H1 (cell line): ENCODE measurements around the gene MAPK9. TPM values are rescaled to one million over a fixed set of nuclear protein-coding genes. Genes with fewer than 3 reads are reported as not detected.

ENCODE experiments used
- CTCF ChIA-PET: fragments of 300-600 bp; sonication (Branson Sonifier 250); formaldehyde crosslinking; loops from one replicate; lab custom pipeline; 2021; ENCODE audit not compliant: partially characterized antibody; lab: Charles Lee
- POLR2A ChIA-PET: fragments of 300-600 bp; sonication (Branson Sonifier 250); formaldehyde crosslinking; loops from one replicate; lab custom pipeline; 2021; ENCODE audit warnings: inconsistent platforms; ENCODE audit not compliant: partially characterized antibody; lab: Charles Lee
- DNase-seq, 2 experiments: peaks; one replicate each; pipeline versions ENCODE4 v3.0.0 to v3.0.0-alpha.2; 2010 to 2022; ENCODE audit warnings: low spot score in 2 of 2, low read depth in 1 of 2, mixed read lengths in 1 of 2
- FAIRE-seq: peaks from 2 replicates; lab custom pipeline; 2011; peaks lifted over from hg19 to GRCh38; lab: Jason Lieb, UNC
- H2AFZ ChIP-seq: 2 replicates; pipeline ENCODE4 v1.8.1; 2012; ENCODE audit warnings: low read length, inconsistent platforms
- H2AK5ac ChIP-seq: 2 replicates; pipeline ENCODE4 v1.6.1; 2013; ENCODE audit warnings: low read depth, low read length
- H2BK120ac ChIP-seq: replicated peaks from 2 replicates; pipeline ENCODE3; 2013; ENCODE audit warnings: low read depth, low read length, inconsistent platforms
- H2BK12ac ChIP-seq: 2 replicates; pipeline ENCODE4 v1.6.1; 2013; ENCODE audit warnings: low read depth, low read length
- H2BK15ac ChIP-seq: 2 replicates; pipeline ENCODE4 v1.6.1; 2013; ENCODE audit warnings: low read length
- H2BK20ac ChIP-seq: 2 replicates; pipeline ENCODE4 v1.6.1; 2013; ENCODE audit warnings: low read length
- H2BK5ac ChIP-seq: 2 replicates; pipeline ENCODE4 v1.6.1; 2013; ENCODE audit warnings: low read depth, low read length
- H3K14ac ChIP-seq: 2 replicates; pipeline ENCODE4 v1.6.1; 2013; ENCODE audit warnings: inconsistent platforms; ENCODE audit not compliant: insufficient read length
- H3K18ac ChIP-seq: 2 replicates; pipeline ENCODE4 v1.6.1; 2013; ENCODE audit warnings: low read length; ENCODE audit errors: extremely low read depth
- H3K23ac ChIP-seq: 2 replicates; pipeline ENCODE4 v1.6.1; 2013; ENCODE audit warnings: inconsistent platforms; ENCODE audit not compliant: insufficient read length
- H3K23me2 ChIP-seq: 2 replicates; pipeline ENCODE4 v1.6.1; 2013; ENCODE audit warnings: low read depth, low read length
- H3K27ac ChIP-seq: 2 replicates; pipeline ENCODE4 v1.6.1; 2011; ENCODE audit warnings: low read depth, low read length, inconsistent platforms
- H3K27me3 ChIP-seq, 4 experiments: replicated peaks in 1 of 4; 1 replicate in 1 of 4; 2 replicates in 3 of 4; pipeline versions ENCODE4 v1.6.1 to v1.8.1; 2011 to 2013; ENCODE audit warnings: low read length in 3 of 4, mild to moderate bottlenecking in 3 of 4, inconsistent platforms in 2 of 4, mixed read lengths in 2 of 4, moderate library complexity in 1 of 4; ENCODE audit not compliant: control insufficient read depth in 3 of 4, insufficient read depth in 3 of 4; ENCODE audit errors: extremely low read depth in 1 of 4
- H3K36me3 ChIP-seq, 4 experiments: 2 replicates each; pipeline versions ENCODE4 v1.6.1 to v1.8.1; 2011 to 2013; ENCODE audit warnings: mild to moderate bottlenecking in 4 of 4, low read length in 3 of 4, moderate library complexity in 2 of 4, control low read depth in 1 of 4, inconsistent platforms in 1 of 4; ENCODE audit not compliant: insufficient read depth in 4 of 4, control insufficient read depth in 2 of 4
- H3K4ac ChIP-seq: replicated peaks from 2 replicates; pipeline ENCODE3; 2013; ENCODE audit warnings: low read length, low read depth, mixed read lengths, inconsistent platforms; ENCODE audit not compliant: insufficient read length
- H3K4me1 ChIP-seq, 4 experiments: replicated peaks in 1 of 4; 1 replicate in 1 of 4; 2 replicates in 3 of 4; pipeline versions ENCODE4 v1.6.1 to v1.8.1; 2011 to 2013; ENCODE audit warnings: low read length in 3 of 4, inconsistent platforms in 2 of 4, mixed read lengths in 1 of 4; ENCODE audit not compliant: insufficient read depth in 4 of 4, control insufficient read depth in 3 of 4
- H3K4me2 ChIP-seq, 2 experiments: 2 replicates each; pipeline versions ENCODE4 v1.6.1 to v1.8.1; 2011 to 2013; ENCODE audit warnings: low read depth in 2 of 2, low read length in 2 of 2, control low read depth in 1 of 2, inconsistent platforms in 1 of 2, mild to moderate bottlenecking in 1 of 2; ENCODE audit not compliant: insufficient read depth in 1 of 2
- H3K4me3 ChIP-seq, 4 experiments: fragments of 200-600, 300-600 bp in 1 of 4; sonication (generic), shearing (Covaris generic), sonication (Bioruptor Twin) in 1 of 4; 2 replicates each; pipeline versions ENCODE4 v1.5.1 to v1.8.1; 2011 to 2016; ENCODE audit warnings: low read length in 4 of 4, low read depth in 3 of 4, control low read depth in 2 of 4, inconsistent platforms in 2 of 4, mild to moderate bottlenecking in 2 of 4, mixed read lengths in 1 of 4, moderate library complexity in 1 of 4; ENCODE audit not compliant: insufficient read depth in 2 of 4; ENCODE audit errors: extremely low read depth in 1 of 4
- H3K56ac ChIP-seq: replicated peaks from 2 replicates; pipeline ENCODE3; 2013; ENCODE audit warnings: low read depth, mild to moderate bottlenecking, mixed read lengths, low read length, inconsistent platforms; ENCODE audit not compliant: insufficient read length
- H3K79me1 ChIP-seq: 2 replicates; pipeline ENCODE4 v1.6.1; 2013; ENCODE audit warnings: low read depth, low read length, control low read depth
- H3K79me2 ChIP-seq, 2 experiments: 2 replicates each; pipeline versions ENCODE4 v1.6.1 to v1.8.1; 2012 to 2013; ENCODE audit warnings: low read length in 2 of 2, mild to moderate bottlenecking in 2 of 2, inconsistent platforms in 1 of 2; ENCODE audit not compliant: insufficient read depth in 2 of 2, control insufficient read depth in 1 of 2
- H3K9ac ChIP-seq, 4 experiments: replicated peaks in 1 of 4; 1 replicate in 1 of 4; 2 replicates in 3 of 4; pipeline versions ENCODE4 v1.6.1 to v1.8.1; 2011 to 2013; ENCODE audit warnings: low read depth in 3 of 4, low read length in 3 of 4, control low read depth in 2 of 4, mild to moderate bottlenecking in 2 of 4, moderate library complexity in 2 of 4, inconsistent platforms in 1 of 4; ENCODE audit errors: extremely low read depth in 1 of 4
- H3K9me3 ChIP-seq, 2 experiments: 2 replicates each; pipeline versions ENCODE4 v1.6.1 to v1.8.1; 2012 to 2013; ENCODE audit warnings: mild to moderate bottlenecking in 2 of 2, moderate library complexity in 2 of 2, control low read depth in 1 of 2, inconsistent platforms in 1 of 2, low read depth in 1 of 2, low read length in 1 of 2, mixed read lengths in 1 of 2; ENCODE audit not compliant: insufficient read depth in 2 of 2
- H4K20me1 ChIP-seq, 2 experiments: replicated peaks in 1 of 2; 2 replicates each; pipeline versions ENCODE3 to v1.8.1; 2011 to 2013; ENCODE audit warnings: inconsistent platforms in 2 of 2, low read length in 2 of 2, mild to moderate bottlenecking in 1 of 2; ENCODE audit not compliant: insufficient read depth in 2 of 2, control insufficient read depth in 1 of 2
- H4K5ac ChIP-seq: 2 replicates; pipeline ENCODE4 v1.6.1; 2013; ENCODE audit warnings: low read length, low read depth, mixed read lengths, inconsistent platforms; ENCODE audit not compliant: insufficient read length
- H4K8ac ChIP-seq: 2 replicates; pipeline ENCODE4 v1.8.0; 2013; ENCODE audit warnings: mild to moderate bottlenecking, moderate library complexity, low read length, inconsistent platforms; ENCODE audit not compliant: insufficient read depth; ENCODE audit errors: extremely low read depth
- H4K91ac ChIP-seq: replicated peaks from 2 replicates; pipeline ENCODE3; 2013; ENCODE audit warnings: low read length, mixed read lengths, inconsistent platforms; ENCODE audit not compliant: insufficient read length
- KDM4A ChIP-seq: IDR thresholded peaks from one replicate; pipeline ENCODE4 v1.7.1; 2012; ENCODE audit warnings: low read depth, mild to moderate bottlenecking, moderate library complexity, low read length, inconsistent platforms; ENCODE audit not compliant: severe bottlenecking
- SIRT6 ChIP-seq: IDR thresholded peaks from one replicate; pipeline ENCODE4 v1.7.1; 2012; ENCODE audit warnings: low read length, inconsistent platforms
- WGBS, 2 experiments: shearing (Covaris generic) in 1 of 2; methylation state at CpG; one replicate each; pipeline versions ENCODE4 v1.1.6 to v1.1.7; 2013 to 2015; ENCODE audit warnings: low lambda C conversion rate in 2 of 2, mixed read lengths in 2 of 2, inconsistent platforms in 1 of 2, low coverage in 1 of 2, missing lambda C conversion rate in 1 of 2; ENCODE audit not compliant: insufficient replicate concordance in 2 of 2, insufficient coverage in 1 of 2, insufficient read length in 1 of 2; ENCODE audit errors: extremely low coverage in 1 of 2, missing lambda C conversion rate in 1 of 2; 5-methylcytosine and 5-hydroxymethylcytosine counted together
- polyA plus RNA-seq, 7 experiments: library from polyadenylated mRNA; depleted of rRNA in 3 of 7; stranded (reverse) in 5 of 7; unstranded in 2 of 7; fragments of >200 nt in 5 of 7; fragments of 200-250 nt in 2 of 7; gene quantifications; 1 replicate in 5 of 7; 2 replicates in 1 of 7; 4 replicates in 1 of 7; pipeline versions ENCODE4 v1.2.1 to v1.2.3, GENCODE V29; 2011 to 2013; ENCODE audit warnings: missing spikeins in 2 of 7, mixed read lengths in 2 of 7
- total RNA-seq: library from RNA; stranded (reverse); fragmentation: NEBNext Ultra II Directional; extraction: Animal tissue kit (Norgen Biotek cat#: 25700); gene quantifications from 2 replicates; pipeline ENCODE4 v1.2.1, GENCODE V29; 2021
- TF ChIP-seq, protein P1 (sequence below): IDR thresholded peaks from 2 replicates; pipeline ENCODE4 v1.6.1; 2012; ENCODE audit warnings: inconsistent platforms
- TF ChIP-seq, protein P2 (sequence below): IDR thresholded peaks from 2 replicates; pipeline ENCODE4 v1.6.1; 2012; ENCODE audit warnings: inconsistent platforms

The MAPK9 gene
- total and polyA plus RNA-seq, 2 of the 8 experiments (the other 6 are each of a cell fraction or from before 2014, with no cell fraction given), result 22.3 to 43.7 TPM

DNA sequence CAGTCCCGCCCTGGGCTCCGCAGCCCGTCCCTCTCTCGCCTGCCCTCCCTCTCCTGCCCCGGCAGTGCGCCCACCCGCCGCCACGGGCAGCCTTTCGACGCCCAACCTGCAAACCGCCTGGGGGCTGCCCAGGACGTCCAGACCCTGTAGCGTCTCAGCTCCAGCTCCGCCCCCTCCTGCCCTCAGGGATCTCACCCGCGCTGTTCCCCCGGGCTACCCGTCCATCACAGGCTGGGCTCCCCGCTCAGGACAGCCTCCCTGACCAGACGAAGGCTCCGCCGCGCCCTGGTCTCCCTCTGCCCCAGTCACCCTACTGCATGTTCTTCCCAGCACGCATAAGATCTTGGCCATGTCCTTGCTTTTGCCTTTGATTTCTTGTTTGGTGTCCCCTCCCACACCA, 84.3 kb downstream of the MAPK9 start:
- Histone ChIP-seq H3K4me3 (peak overlapping the region in 1 of 4 experiments; percentile 57; a peak in 2 of 8 replicates), H3K27me3 (peaks cover 8 to 31% (median 21%) of the 10 kb centered on the region in 4 experiments; a peak in 6 of 7 replicates), H3K4ac (no peak overlapping the region), H2BK20ac (no peak overlapping the region), H4K5ac (no peak overlapping the region), H3K36me3 (no peaks in the 10 kb centered on the region), H3K56ac (no peak overlapping the region), H3K4me2 (peak overlapping the region; percentile 47 to 71), H4K20me1 (peaks cover 0 to 5% of the 10 kb centered on the region in 2 experiments), H3K23me2 (peaks cover 4% of the 10 kb centered on the region; the same call in 1 of the 2 replicates), H3K14ac (no peak overlapping the region), H2BK12ac (no peak overlapping the region), H3K4me1 (peaks cover 0 to 8% (median 4%) of the 10 kb centered on the region in 4 experiments; a peak in 4 of 7 replicates), H3K18ac (no peak overlapping the region), H3K79me1 (no peaks in the 10 kb centered on the region), H4K8ac (peak overlapping the region; percentile 76), H2BK120ac (no peak overlapping the region), H2BK5ac (no peak overlapping the region), H3K27ac (no peak overlapping the region), H3K79me2 (no peaks in the 10 kb centered on the region), H3K9ac (no peak overlapping the region), H3K23ac (no peak overlapping the region), H2AFZ (no peak overlapping the region), H3K9me3 (no peaks in the 10 kb centered on the region), H2BK15ac (peak overlapping the region; percentile 72; the same call in 1 of the 2 replicates), H2AK5ac (no peak overlapping the region), H4K91ac (peak overlapping the region; percentile 3)
- TF ChIP-seq, protein P1, sequence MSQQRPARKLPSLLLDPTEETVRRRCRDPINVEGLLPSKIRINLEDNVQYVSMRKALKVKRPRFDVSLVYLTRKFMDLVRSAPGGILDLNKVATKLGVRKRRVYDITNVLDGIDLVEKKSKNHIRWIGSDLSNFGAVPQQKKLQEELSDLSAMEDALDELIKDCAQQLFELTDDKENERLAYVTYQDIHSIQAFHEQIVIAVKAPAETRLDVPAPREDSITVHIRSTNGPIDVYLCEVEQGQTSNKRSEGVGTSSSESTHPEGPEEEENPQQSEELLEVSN, result 0 out of 2 replicates have a peak, but pooled peaks have one; percentile 51
- TF ChIP-seq, protein P2, sequence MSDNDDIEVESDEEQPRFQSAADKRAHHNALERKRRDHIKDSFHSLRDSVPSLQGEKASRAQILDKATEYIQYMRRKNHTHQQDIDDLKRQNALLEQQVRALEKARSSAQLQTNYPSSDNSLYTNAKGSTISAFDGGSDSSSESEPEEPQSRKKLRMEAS, result peak; percentile 23; the same call in 1 of the 2 replicates
- TF ChIP-seq KDM4A (peak; percentile 23), SIRT6 (no peak)
- WGBS, 2 experiments, result 30% methylated on average over 19 of the region's 25 CpGs; no CpG with 5 or more reads in 1 of the 2 experiments
- no peak for FAIRE-seq
- peak in 1 of 2 experiments; percentile 59 for DNase-seq
- ChIA-PET POLR2A (no interaction called here), CTCF (interaction anchor here (0.8 to 6.5 kb wide), 15 partner anchors 10 to 121 kb away, joined by 3 to 61 read pairs (median 3); no protein-coding TSS in a partner anchor)
